Neural cell (in vitro differentiated cells): ENCODE data around the gene L3MBTL2.

Source experiments
- CTCF ChIP-seq: fragments of 450-650 bp; IDR thresholded peaks from 2 replicates; pipeline ENCODE4 v1.5.1; 2014; ENCODE audit warnings: antibody characterized with exemption, mild to moderate bottlenecking, moderate library complexity; ENCODE audit not compliant: poor library complexity, severe bottlenecking
- EP300 ChIP-seq: fragments of 450-650 bp; conservative IDR thresholded peaks from 2 replicates; pipeline ENCODE4 v1.6.1; 2014; ENCODE audit warnings: antibody characterized with exemption, mild to moderate bottlenecking, moderate library complexity; ENCODE audit not compliant: poor library complexity, severe bottlenecking
- EZH2 ChIP-seq: fragments of 200-600, 300-800 bp; shearing (Covaris generic), sonication (generic); IDR thresholded peaks from 2 replicates; pipeline ENCODE4 v1.6.1; 2014; ENCODE audit warnings: antibody characterized with exemption, low read length, borderline replicate concordance, mild to moderate bottlenecking; ENCODE audit not compliant: insufficient read depth, poor library complexity, severe bottlenecking
- MXI1 ChIP-seq: fragments of 450-650 bp; conservative IDR thresholded peaks from 2 replicates; pipeline ENCODE4 v1.6.1; 2014; ENCODE audit warnings: antibody characterized with exemption, mild to moderate bottlenecking; ENCODE audit not compliant: poor library complexity, severe bottlenecking
- TAF1 ChIP-seq: IDR thresholded peaks from 2 replicates; pipeline ENCODE4 v1.6.1; 2012; ENCODE audit warnings: low read depth

- TF ChIP-seq CTCF, result no peak
- TF ChIP-seq EP300, result no peak
- TF ChIP-seq EZH2, result no peak
- TF ChIP-seq TAF1, result no peak
- no peak for TF ChIP-seq MXI1
Measured at GRCh38 chr22:41264408-41264941, 59.4 kb downstream of the L3MBTL2 start.
